HEK293 (cell line): Measurements from ENCODE around the gene DNAJC3.
A peak's percentile ranks its signal among the peaks of the same experiment; 100 is the strongest.

Source experiments
- CTCF ChIA-PET: fragments of 350-600 bp; formaldehyde crosslinking; extraction: SDS; loops from one replicate; lab custom pipeline; 2021; ENCODE audit warnings: antibody characterized with exemption; lab: Yijun Ruan, JAX
- POLR2A ChIA-PET: fragments of 300-600 bp; formaldehyde crosslinking; extraction: SDS; loops from one replicate; lab custom pipeline; 2020; ENCODE audit warnings: antibody characterized with exemption, inconsistent platforms; lab: Yijun Ruan, JAX
- H3K27ac ChIP-seq: fragments of 200-500 bp; sonication (Bioruptor generic); 2 replicates; pipeline ENCODE4 v1.5.1; 2014; ENCODE audit warnings: low read depth, low read length, control low read depth, inconsistent platforms; ENCODE audit errors: extremely low read depth
- H3K36me3 ChIP-seq, 2 experiments: fragments of 200-500 bp in 1 of 2; sonication (Bioruptor generic) in 1 of 2; 1 replicate in 1 of 2; 2 replicates in 1 of 2; pipeline ENCODE4 v1.5.1; 2014 to 2017; ENCODE audit warnings: inconsistent platforms in 2 of 2, low read length in 2 of 2; ENCODE audit not compliant: control insufficient read depth in 2 of 2, insufficient read depth in 1 of 2
- H3K4me1 ChIP-seq: fragments of 200-500 bp; sonication (Bioruptor generic); 2 replicates; pipeline ENCODE4 v1.5.1; 2014; ENCODE audit warnings: mild to moderate bottlenecking, low read length, inconsistent platforms; ENCODE audit not compliant: control insufficient read depth, insufficient read depth
- H3K4me3 ChIP-seq: 2 replicates; pipeline ENCODE4 v1.5.1; 2011; ENCODE audit warnings: low read depth, mild to moderate bottlenecking, control low read depth, low read length, moderate library complexity
- H3K9me3 ChIP-seq: fragments of 200-500 bp; sonication (Bioruptor generic); 2 replicates; pipeline ENCODE4 v1.5.1; 2014; ENCODE audit warnings: low read depth, low read length, inconsistent platforms; ENCODE audit not compliant: control insufficient read depth, insufficient read depth
- EGR2 ChIP-seq: fragments of 450-650 bp; formaldehyde crosslinking; IDR thresholded peaks from 2 replicates; pipeline ENCODE4 v1.5.1; 2016; ENCODE audit warnings: low read depth, missing biosample characterization, missing genetic modification characterization
- GLI4 ChIP-seq: fragments of 450-650 bp; formaldehyde crosslinking; IDR thresholded peaks from 2 replicates; pipeline ENCODE4 v1.5.1; 2016; ENCODE audit warnings: missing biosample characterization, missing genetic modification characterization
- GLIS1 ChIP-seq: fragments of 450-650 bp; formaldehyde crosslinking; IDR thresholded peaks from 2 replicates; pipeline ENCODE4 v1.5.1; 2016; ENCODE audit warnings: missing biosample characterization, missing genetic modification characterization
- HOXA7 ChIP-seq: sonication (generic); formaldehyde crosslinking; IDR thresholded peaks from 2 replicates; pipeline ENCODE4 v1.8.1; 2022; ENCODE audit warnings: missing genetic modification reagents, borderline replicate concordance
- IKZF3 ChIP-seq: fragments of 450-650 bp; IDR thresholded peaks from 2 replicates; pipeline ENCODE4 v1.5.0; 2018; ENCODE audit warnings: missing biosample characterization, mild to moderate bottlenecking, missing genetic modification characterization, moderate library complexity
- KLF10 ChIP-seq: fragments of 450-650 bp; IDR thresholded peaks from 2 replicates; pipeline ENCODE4 v1.5.1; 2018; ENCODE audit warnings: missing biosample characterization, mild to moderate bottlenecking, missing genetic modification characterization
- ZBTB1 ChIP-seq: fragments of 450-650 bp; formaldehyde crosslinking; IDR thresholded peaks from 2 replicates; pipeline ENCODE4 v1.5.1; 2016; ENCODE audit warnings: missing biosample characterization, missing genetic modification characterization
- ZFP69B ChIP-seq: fragments of 450-650 bp; formaldehyde crosslinking; IDR thresholded peaks from 2 replicates; pipeline ENCODE4 v1.5.1; 2016; ENCODE audit warnings: missing biosample characterization, missing genetic modification characterization
- ZIC2 ChIP-seq: fragments of 450-650 bp; formaldehyde crosslinking; IDR thresholded peaks from 2 replicates; pipeline ENCODE4 v1.5.1; 2016; ENCODE audit warnings: missing biosample characterization, missing genetic modification characterization
- ZNF10 ChIP-seq: fragments of 450-650 bp; formaldehyde crosslinking; IDR thresholded peaks from 2 replicates; pipeline ENCODE4 v1.5.1; 2017; ENCODE audit warnings: missing biosample characterization, missing genetic modification characterization
- ZNF121 ChIP-seq: fragments of 450-650 bp; formaldehyde crosslinking; IDR thresholded peaks from 2 replicates; pipeline ENCODE4 v1.5.1; 2016; ENCODE audit warnings: missing biosample characterization, missing genetic modification characterization
- ZNF132 ChIP-seq: fragments of 450-650 bp; formaldehyde crosslinking; IDR thresholded peaks from 2 replicates; pipeline ENCODE4 v1.5.1; 2017; ENCODE audit warnings: missing biosample characterization, missing genetic modification characterization, borderline replicate concordance
- ZNF202 ChIP-seq: fragments of 450-650 bp; formaldehyde crosslinking; IDR thresholded peaks from 2 replicates; pipeline ENCODE4 v1.5.1; 2016; ENCODE audit warnings: missing biosample characterization, missing genetic modification characterization, borderline replicate concordance
- ZNF292 ChIP-seq: fragments of 450-650 bp; formaldehyde crosslinking; IDR thresholded peaks from 2 replicates; pipeline ENCODE4 v1.5.1; 2016; ENCODE audit warnings: low read depth, missing biosample characterization, missing genetic modification characterization, borderline replicate concordance
- ZNF335 ChIP-seq: fragments of 450-650 bp; formaldehyde crosslinking; conservative IDR thresholded peaks from 2 replicates; pipeline ENCODE4 v1.5.1; 2016; ENCODE audit warnings: missing biosample characterization, missing genetic modification characterization
- ZNF341 ChIP-seq: fragments of 450-650 bp; formaldehyde crosslinking; IDR thresholded peaks from 2 replicates; pipeline ENCODE4; 2016; ENCODE audit warnings: low read depth, missing biosample characterization, missing genetic modification characterization
- ZNF354C ChIP-seq: fragments of 450-650 bp; formaldehyde crosslinking; IDR thresholded peaks from 2 replicates; pipeline ENCODE4 v1.5.1; 2016; ENCODE audit warnings: missing biosample characterization, missing genetic modification characterization, low read depth, borderline replicate concordance
- ZNF391 ChIP-seq: fragments of 450-650 bp; formaldehyde crosslinking; IDR thresholded peaks from 2 replicates; pipeline ENCODE4 v1.5.1; 2016; ENCODE audit warnings: low read depth, missing biosample characterization, missing genetic modification characterization, borderline replicate concordance
- ZNF529 ChIP-seq: fragments of 450-650 bp; formaldehyde crosslinking; IDR thresholded peaks from 2 replicates; pipeline ENCODE4 v1.5.1; 2017; ENCODE audit warnings: missing genetic modification characterization, missing biosample characterization; ENCODE audit not compliant: insufficient replicate concordance
- ZNF549 ChIP-seq: fragments of 450-650 bp; IDR thresholded peaks from 2 replicates; pipeline ENCODE4 v1.5.1; 2018; ENCODE audit warnings: missing biosample characterization, missing genetic modification characterization, mild to moderate bottlenecking, inconsistent platforms, moderate library complexity
- ZNF561 ChIP-seq: fragments of 450-650 bp; IDR thresholded peaks from 2 replicates; pipeline ENCODE4 v1.5.1; 2018; ENCODE audit warnings: missing biosample characterization, missing genetic modification characterization, borderline replicate concordance
- ZNF629 ChIP-seq: fragments of 450-650 bp; formaldehyde crosslinking; IDR thresholded peaks from 2 replicates; pipeline ENCODE4 v1.5.1; 2017; ENCODE audit warnings: missing biosample characterization, missing genetic modification characterization
- ZNF660 ChIP-seq: fragments of 450-650 bp; IDR thresholded peaks from 2 replicates; pipeline ENCODE4 v1.5.1; 2018; ENCODE audit warnings: missing biosample characterization, mild to moderate bottlenecking, missing genetic modification characterization
- ZNF664 ChIP-seq: fragments of 450-650 bp; formaldehyde crosslinking; IDR thresholded peaks from 2 replicates; pipeline ENCODE4 v1.5.1; 2016; ENCODE audit warnings: missing biosample characterization, missing genetic modification characterization
- ZNF76 ChIP-seq: fragments of 450-650 bp; formaldehyde crosslinking; IDR thresholded peaks from 2 replicates; pipeline ENCODE4; 2016; ENCODE audit warnings: low read depth, missing biosample characterization, missing genetic modification characterization, borderline replicate concordance
- ZSCAN30 ChIP-seq: fragments of 450-650 bp; IDR thresholded peaks from 2 replicates; pipeline ENCODE4 v1.5.1; 2018; ENCODE audit warnings: missing biosample characterization, mild to moderate bottlenecking, missing genetic modification characterization, moderate library complexity
- TF ChIP-seq, protein P1 (sequence below): fragments of 450-650 bp; formaldehyde crosslinking; IDR thresholded peaks from 2 replicates; pipeline ENCODE4 v1.5.1; 2016; ENCODE audit warnings: missing biosample characterization, missing genetic modification characterization
- TF ChIP-seq, protein P2 (sequence below): fragments of 450-650 bp; formaldehyde crosslinking; IDR thresholded peaks from 2 replicates; pipeline ENCODE4 v1.5.1; 2016; ENCODE audit warnings: missing biosample characterization, missing genetic modification characterization
- TF ChIP-seq, protein P3 (sequence below): fragments of 450-650 bp; formaldehyde crosslinking; conservative IDR thresholded peaks from 2 replicates; pipeline ENCODE4 v1.5.1; 2016; ENCODE audit warnings: low read depth, missing biosample characterization, missing genetic modification characterization

The DNAJC3 gene, protein sequence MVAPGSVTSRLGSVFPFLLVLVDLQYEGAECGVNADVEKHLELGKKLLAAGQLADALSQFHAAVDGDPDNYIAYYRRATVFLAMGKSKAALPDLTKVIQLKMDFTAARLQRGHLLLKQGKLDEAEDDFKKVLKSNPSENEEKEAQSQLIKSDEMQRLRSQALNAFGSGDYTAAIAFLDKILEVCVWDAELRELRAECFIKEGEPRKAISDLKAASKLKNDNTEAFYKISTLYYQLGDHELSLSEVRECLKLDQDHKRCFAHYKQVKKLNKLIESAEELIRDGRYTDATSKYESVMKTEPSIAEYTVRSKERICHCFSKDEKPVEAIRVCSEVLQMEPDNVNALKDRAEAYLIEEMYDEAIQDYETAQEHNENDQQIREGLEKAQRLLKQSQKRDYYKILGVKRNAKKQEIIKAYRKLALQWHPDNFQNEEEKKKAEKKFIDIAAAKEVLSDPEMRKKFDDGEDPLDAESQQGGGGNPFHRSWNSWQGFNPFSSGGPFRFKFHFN

DNA sequence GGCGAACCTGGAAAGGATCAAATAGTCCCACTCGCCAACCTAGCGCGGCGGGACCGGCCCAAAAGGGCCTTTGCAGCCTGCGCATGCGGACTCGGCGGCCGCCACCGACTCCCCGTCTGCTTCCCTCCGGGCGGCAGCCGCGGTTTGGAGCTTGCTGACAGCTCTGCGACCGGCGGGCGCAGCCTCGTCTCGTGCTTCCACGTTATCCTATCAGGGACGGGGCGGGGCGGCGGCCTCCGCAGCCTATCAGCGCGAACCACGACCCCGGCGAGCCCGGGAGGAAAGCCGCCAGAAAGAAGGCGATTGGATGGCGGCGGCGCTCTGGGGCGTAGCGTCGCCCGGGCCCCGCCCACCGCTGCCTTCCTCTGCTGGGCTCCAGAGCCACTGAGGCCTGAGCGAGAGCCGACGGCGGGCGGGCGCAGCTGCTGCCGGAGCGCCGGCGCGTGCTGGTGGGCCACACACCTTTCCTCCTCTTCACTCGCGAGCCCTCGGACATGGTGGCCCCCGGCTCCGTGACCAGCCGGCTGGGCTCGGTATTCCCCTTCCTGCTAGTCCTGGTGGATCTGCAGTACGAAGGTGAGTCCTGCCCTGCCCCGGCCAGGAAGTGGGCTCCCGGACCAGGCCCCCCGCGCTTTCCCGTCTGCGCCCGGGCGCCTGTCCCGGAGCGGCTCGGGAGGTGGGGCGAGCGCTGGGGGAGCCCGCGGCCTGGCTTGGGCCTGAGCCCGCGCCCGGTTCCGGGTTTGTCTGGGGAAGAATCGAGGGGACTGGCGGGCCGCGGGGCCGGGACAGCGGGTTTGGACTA is at the start of gene DNAJC3:
Gene DNAJC3 (plus strand): TSS at position 378 of the 802 bp plus-strand sequence. CDS start 117 bp downstream, at position 495.
- H3K9me3 ChIP-seq = no peaks in the 10 kb centered on the region
- peak within 1 kb of the TSS; percentile 89 for H3K4me3 ChIP-seq
- peak within 1 kb of the TSS; percentile 89 for H3K27ac ChIP-seq
- no peaks in the 10 kb centered on the region for H3K36me3 ChIP-seq
- CTCF ChIA-PET = no interaction called here
- H3K4me1 ChIP-seq = no peaks in the 10 kb centered on the region
- POLR2A ChIA-PET = interaction anchor here (0.9 to 1.3 kb wide), 14 partner anchors 16 to 376 kb away, joined by 3 to 19 read pairs (median 4); partner anchors contain the start of genes DZIP1 and UGGT2
- TF ChIP-seq KLF10 (tag by site-specific recombination) (peak; percentile 73; the same call in 1 of the 2 replicates), ZNF354C (tag by site-specific recombination) (no peak), ZNF561 (tag by site-specific recombination) (peak; percentile 37), ZNF292 (no peak), ZNF10 (tag by site-specific recombination) (peak; percentile 90), EGR2 (tag by site-specific recombination) (no peak), ZBTB1 (tag by site-specific recombination) (0 out of 2 replicates have a peak, but pooled peaks have one; percentile 27), ZIC2 (no peak; the same call in 1 of the 2 replicates), ZNF132 (tag by site-specific recombination) (no peak), ZNF121 (tag by site-specific recombination) (peak; percentile 74), ZSCAN30 (tag by site-specific recombination) (peak; percentile 95), ZNF664 (tag by site-specific recombination) (no peak), ZNF660 (tag by site-specific recombination) (peak; percentile 39), IKZF3 (tag by site-specific recombination) (peak; percentile 54; the same call in 1 of the 2 replicates), ZNF341 (tag by site-specific recombination) (peak; percentile 1; the same call in 1 of the 2 replicates), ZNF391 (peak; percentile 85), ZNF629 (tag by site-specific recombination) (peak; percentile 1; the same call in 1 of the 2 replicates), ZNF549 (no peak), GLIS1 (tag by site-specific recombination) (peak; percentile 49; the same call in 1 of the 2 replicates), GLI4 (peak; percentile 64; the same call in 1 of the 2 replicates), HOXA7 (CRISPR knock-in tag) (no peak), ZNF76 (tag by site-specific recombination) (peak; percentile 64), ZFP69B (tag by site-specific recombination) (peak; percentile 87), ZNF529 (tag by site-specific recombination) (no peak), ZNF202 (tag by site-specific recombination) (0 out of 2 replicates have a peak, but pooled peaks have one; percentile 12), ZNF335 (tag by site-specific recombination) (peak; percentile 47)
- TF ChIP-seq, protein P1, sequence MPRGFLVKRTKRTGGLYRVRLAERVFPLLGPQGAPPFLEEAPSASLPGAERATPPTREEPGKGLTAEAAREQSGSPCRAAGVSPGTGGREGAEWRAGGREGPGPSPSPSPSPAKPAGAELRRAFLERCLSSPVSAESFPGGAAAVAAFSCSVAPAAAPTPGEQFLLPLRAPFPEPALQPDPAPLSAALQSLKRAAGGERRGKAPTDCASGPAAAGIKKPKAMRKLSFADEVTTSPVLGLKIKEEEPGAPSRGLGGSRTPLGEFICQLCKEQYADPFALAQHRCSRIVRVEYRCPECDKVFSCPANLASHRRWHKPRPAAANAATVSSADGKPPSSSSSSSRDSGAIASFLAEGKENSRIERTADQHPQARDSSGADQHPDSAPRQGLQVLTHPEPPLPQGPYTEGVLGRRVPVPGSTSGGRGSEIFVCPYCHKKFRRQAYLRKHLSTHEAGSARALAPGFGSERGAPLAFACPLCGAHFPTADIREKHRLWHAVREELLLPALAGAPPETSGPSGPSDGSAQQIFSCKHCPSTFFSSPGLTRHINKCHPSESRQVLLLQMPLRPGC (tag by site-specific recombination) = 0 out of 2 replicates have a peak, but pooled peaks have one; percentile 24
- TF ChIP-seq, protein P2, sequence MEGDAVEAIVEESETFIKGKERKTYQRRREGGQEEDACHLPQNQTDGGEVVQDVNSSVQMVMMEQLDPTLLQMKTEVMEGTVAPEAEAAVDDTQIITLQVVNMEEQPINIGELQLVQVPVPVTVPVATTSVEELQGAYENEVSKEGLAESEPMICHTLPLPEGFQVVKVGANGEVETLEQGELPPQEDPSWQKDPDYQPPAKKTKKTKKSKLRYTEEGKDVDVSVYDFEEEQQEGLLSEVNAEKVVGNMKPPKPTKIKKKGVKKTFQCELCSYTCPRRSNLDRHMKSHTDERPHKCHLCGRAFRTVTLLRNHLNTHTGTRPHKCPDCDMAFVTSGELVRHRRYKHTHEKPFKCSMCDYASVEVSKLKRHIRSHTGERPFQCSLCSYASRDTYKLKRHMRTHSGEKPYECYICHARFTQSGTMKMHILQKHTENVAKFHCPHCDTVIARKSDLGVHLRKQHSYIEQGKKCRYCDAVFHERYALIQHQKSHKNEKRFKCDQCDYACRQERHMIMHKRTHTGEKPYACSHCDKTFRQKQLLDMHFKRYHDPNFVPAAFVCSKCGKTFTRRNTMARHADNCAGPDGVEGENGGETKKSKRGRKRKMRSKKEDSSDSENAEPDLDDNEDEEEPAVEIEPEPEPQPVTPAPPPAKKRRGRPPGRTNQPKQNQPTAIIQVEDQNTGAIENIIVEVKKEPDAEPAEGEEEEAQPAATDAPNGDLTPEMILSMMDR (tag by site-specific recombination) = no peak
- TF ChIP-seq, protein P3, sequence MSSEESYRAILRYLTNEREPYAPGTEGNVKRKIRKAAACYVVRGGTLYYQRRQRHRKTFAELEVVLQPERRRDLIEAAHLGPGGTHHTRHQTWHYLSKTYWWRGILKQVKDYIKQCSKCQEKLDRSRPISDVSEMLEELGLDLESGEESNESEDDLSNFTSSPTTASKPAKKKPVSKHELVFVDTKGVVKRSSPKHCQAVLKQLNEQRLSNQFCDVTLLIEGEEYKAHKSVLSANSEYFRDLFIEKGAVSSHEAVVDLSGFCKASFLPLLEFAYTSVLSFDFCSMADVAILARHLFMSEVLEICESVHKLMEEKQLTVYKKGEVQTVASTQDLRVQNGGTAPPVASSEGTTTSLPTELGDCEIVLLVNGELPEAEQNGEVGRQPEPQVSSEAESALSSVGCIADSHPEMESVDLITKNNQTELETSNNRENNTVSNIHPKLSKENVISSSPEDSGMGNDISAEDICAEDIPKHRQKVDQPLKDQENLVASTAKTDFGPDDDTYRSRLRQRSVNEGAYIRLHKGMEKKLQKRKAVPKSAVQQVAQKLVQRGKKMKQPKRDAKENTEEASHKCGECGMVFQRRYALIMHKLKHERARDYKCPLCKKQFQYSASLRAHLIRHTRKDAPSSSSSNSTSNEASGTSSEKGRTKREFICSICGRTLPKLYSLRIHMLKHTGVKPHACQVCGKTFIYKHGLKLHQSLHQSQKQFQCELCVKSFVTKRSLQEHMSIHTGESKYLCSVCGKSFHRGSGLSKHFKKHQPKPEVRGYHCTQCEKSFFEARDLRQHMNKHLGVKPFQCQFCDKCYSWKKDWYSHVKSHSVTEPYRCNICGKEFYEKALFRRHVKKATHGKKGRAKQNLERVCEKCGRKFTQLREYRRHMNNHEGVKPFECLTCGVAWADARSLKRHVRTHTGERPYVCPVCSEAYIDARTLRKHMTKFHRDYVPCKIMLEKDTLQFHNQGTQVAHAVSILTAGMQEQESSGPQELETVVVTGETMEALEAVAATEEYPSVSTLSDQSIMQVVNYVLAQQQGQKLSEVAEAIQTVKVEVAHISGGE (tag by site-specific recombination) = peak; percentile 40; the same call in 1 of the 2 replicates
